Ovary (tissue), 9 donors: ENCODE data around the gene MACROH2A2. TPM values are rescaled to one million over a fixed set of nuclear protein-coding genes. Genes with fewer than 3 reads are reported as not detected.
"Not testable (repeated sequence)": the region's sequence is repeated elsewhere in the genome, so short reads cannot be mapped to it uniquely, and the experiment has no call there.

Experiments
- DNase-seq, 5 donors: peaks; one replicate each; pipeline ENCODE4 v3.0.0-alpha.2; 2019 to 2020
- H3K27ac ChIP-seq, 2 donors: fragments of 200-600 bp; one replicate each; pipeline versions ENCODE4 v1.5.1 to v1.8.0; 2019 to 2022
- H3K27me3 ChIP-seq: fragments of 200-600 bp; one replicate; pipeline ENCODE4 v1.8.0; 2022
- H3K36me3 ChIP-seq: fragments of 200-600 bp; sonication (generic); one replicate; pipeline ENCODE4 v1.5.1; 2019
- H3K4me1 ChIP-seq: one replicate; pipeline ENCODE4 v1.8.1; 2013; ENCODE audit warnings: mild to moderate bottlenecking, moderate library complexity; ENCODE audit not compliant: insufficient read depth
- H3K4me3 ChIP-seq: fragments of 200-600 bp; sonication (generic); one replicate; pipeline ENCODE4 v1.5.1; 2017
- H3K9me3 ChIP-seq, 2 donors: fragments of 200-600 bp in 1 of 2; sonication (generic) in 1 of 2; one replicate each; pipeline versions ENCODE4 v1.5.1 to v1.8.1; 2013 to 2019; ENCODE audit warnings: mild to moderate bottlenecking in 1 of 2, moderate library complexity in 1 of 2
- CTCF ChIP-seq, 3 donors: fragments of 450-650 bp in 2 of 3; fragments of 200-600 bp in 1 of 3; IDR thresholded peaks; one replicate each; pipeline versions ENCODE4 v1.5.1 to v1.8.0; 2016 to 2022; ENCODE audit warnings: antibody characterized with exemption in 3 of 3, mild to moderate bottlenecking in 1 of 3
- EP300 ChIP-seq: sonication (generic); formaldehyde crosslinking; IDR thresholded peaks from one replicate; pipeline ENCODE4 v1.6.1; 2017; ENCODE audit warnings: antibody characterized with exemption
- POLR2A ChIP-seq: fragments of 450-650 bp; IDR thresholded peaks from one replicate; pipeline ENCODE4 v1.6.1; 2017; ENCODE audit warnings: antibody characterized with exemption, mild to moderate bottlenecking, moderate library complexity
- WGBS, 3 donors: extraction: QIAGEN DNeasy Blood & Tissue Kit in 1 of 3; methylation state at CpG; one replicate each; pipeline versions ENCODE4 v1.1.5 to v1.1.7; 2013 to 2017; 5-methylcytosine and 5-hydroxymethylcytosine counted together
- intact Hi-C, 4 donors: fragments of 100-400 bp; cut with DNase I; formaldehyde crosslinking; loops; one replicate each; pipeline versions ENCODE4 v1.11.0 to v1.15.1; 2022 to 2023
- polyA plus RNA-seq, 2 donors: library from polyadenylated mRNA; stranded (reverse); fragments of 200-250 nt in 1 of 2; fragments of 350-450 nt in 1 of 2; fragmentation: Illumina TruSeq in 1 of 2; extraction: RNeasy Lipid Tissue Mini Kit (QIAGEN cat#74804) in 1 of 2; gene quantifications; one replicate each; pipeline ENCODE4 v1.2.3, GENCODE V29; 2013 to 2014
- total RNA-seq, 7 donors: library from RNA; depleted of rRNA in 2 of 7; stranded (reverse); fragments of >200 nt in 2 of 7; fragmentation: NEBNext Ultra II Directional in 3 of 7; extraction: Animal tissue kit (Norgen Biotek cat#: 25700) in 3 of 7; gene quantifications; one replicate each; pipeline versions ENCODE4 v1.1.0 to v1.2.4, GENCODE V29; 2016 to 2023
- donor health status: DM: no; HTN: no; CAD: no; lungs with moderate emphysema.
- donor health status: DM: no; HTN: no; CAD: no.
- donor health status: Bipolar disorder and iron deficiency.
- donor health status: DM: yes; HTN: yes; CAD: no.
- donor health status: DM: no; HTN: no; CAD: no.
- donor health status: DM: yes; HTN: yes; CAD: no.

MACROH2A2 gene
- total and polyA plus RNA-seq, 9 donors = 6.3 to 24.6 (median 19.3) TPM

DNA sequence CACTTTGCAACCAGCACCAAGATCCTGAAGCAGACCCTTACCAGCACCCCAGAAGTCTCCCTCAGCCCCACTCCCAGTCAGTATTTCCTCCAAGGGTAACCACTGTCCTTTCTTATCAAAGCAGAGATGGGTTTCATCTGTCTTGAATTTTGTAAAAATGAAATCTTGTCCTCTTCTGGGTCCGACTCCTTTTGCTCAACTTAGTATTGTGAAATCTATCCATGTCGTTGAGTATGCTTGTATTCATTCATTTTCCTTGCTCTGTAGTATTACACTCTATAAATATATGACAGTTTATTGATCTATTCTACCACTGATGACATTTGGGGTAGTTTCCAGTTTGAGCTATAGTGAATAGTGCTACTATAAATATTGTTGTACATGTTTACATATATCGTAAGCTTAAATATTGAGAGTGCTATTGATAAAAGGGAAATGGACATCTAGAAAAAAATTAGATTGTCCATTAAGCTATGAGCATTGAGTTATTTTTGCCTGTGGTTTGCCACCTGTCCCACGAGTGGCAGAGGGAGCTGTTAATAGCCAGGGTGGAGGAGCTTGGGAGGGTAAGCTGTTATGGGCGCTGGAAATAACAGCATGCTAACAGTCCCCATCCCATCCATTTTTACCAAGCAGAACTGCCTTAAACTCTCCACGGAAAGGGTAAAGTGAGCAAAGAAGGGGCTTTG, 43.5 kb downstream of the MACROH2A2 start:
- H3K4me1 ChIP-seq = no peaks in the 10 kb centered on the region
- no peak overlapping the region for H3K4me3 ChIP-seq
- TF ChIP-seq CTCF (IDR thresholded peaks at IDR 0.05) (no peak), EP300 (no peak), POLR2A (no peak)
- intact Hi-C loops = no loop called here
- no peaks in the 10 kb centered on the region for H3K9me3 ChIP-seq
- WGBS, 3 donors = 90 to 92% (median 91%) methylated on average over 6 of the region's 6 CpGs
- H3K27me3 ChIP-seq = no peaks in the 10 kb centered on the region
- no peak overlapping the region for H3K27ac ChIP-seq
- DNase-seq = no peak
- no peaks in the 10 kb centered on the region for H3K36me3 ChIP-seq

- Histone ChIP-seq H3K4me3 (no peak overlapping the region), H3K27ac (no peak overlapping the region), H3K36me3 (no peaks in the 10 kb centered on the region), H3K27me3 (no peaks in the 10 kb centered on the region), H3K9me3 (no peaks in the 10 kb centered on the region), H3K4me1 (no peaks in the 10 kb centered on the region)
- 91 to 96% (median 94%) methylated on average over 5 of the region's 5 CpGs for WGBS, 3 donors
- TF ChIP-seq CTCF (IDR thresholded peaks at IDR 0.05) (no peak), POLR2A (no peak), EP300 (no peak)
- DNase-seq = no peak
- intact Hi-C loops = no loop called here
Observed at GRCh38 chr10:70096705-70097420, 44.2 kb downstream of the MACROH2A2 start.

GRCh38 chr10:70097459-70097858, 44.8 kb downstream of the MACROH2A2 start:
- Histone ChIP-seq H3K27ac (no peak overlapping the region), H3K4me1 (no peaks in the 10 kb centered on the region), H3K4me3 (no peak overlapping the region), H3K36me3 (no peaks in the 10 kb centered on the region), H3K27me3 (no peaks in the 10 kb centered on the region), H3K9me3 (no peaks in the 10 kb centered on the region)
- DNase-seq = no peak
- intact Hi-C loops = no loop called here
- no peak for TF ChIP-seq POLR2A
- TF ChIP-seq CTCF (IDR thresholded peaks at IDR 0.05) = no peak
- TF ChIP-seq EP300 = no peak

DNA sequence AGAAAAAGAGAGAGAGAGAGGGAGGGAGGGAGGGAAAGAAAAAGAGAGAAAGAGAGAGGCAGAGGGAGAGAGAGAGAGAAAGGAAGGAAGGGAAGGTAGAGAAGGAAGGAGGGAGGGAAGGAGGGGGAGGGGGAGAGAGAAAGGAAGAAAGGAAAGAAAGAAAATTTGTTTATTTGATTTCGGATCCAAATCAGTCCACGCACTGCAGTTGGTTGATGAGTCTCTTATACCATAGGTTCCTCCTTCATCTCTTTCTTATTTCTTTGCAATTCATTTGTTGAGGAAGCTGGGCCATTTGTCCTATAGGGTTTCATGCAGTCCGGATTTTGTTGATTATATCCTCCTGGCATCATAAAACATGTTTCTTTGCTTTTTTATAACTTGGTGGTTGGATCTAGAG, 45.6 kb downstream of the MACROH2A2 start:
- no peak for TF ChIP-seq POLR2A
- no peak for TF ChIP-seq CTCF (IDR thresholded peaks at IDR 0.05)
- no peak for TF ChIP-seq EP300
- H3K4me1 ChIP-seq = no peaks in the 10 kb centered on the region
- DNase-seq = no peak
- no peaks in the 10 kb centered on the region for H3K36me3 ChIP-seq
- no peaks in the 10 kb centered on the region for H3K27me3 ChIP-seq
- H3K4me3 ChIP-seq = no peak overlapping the region
- intact Hi-C loops = no loop called here
- H3K9me3 ChIP-seq = no peaks in the 10 kb centered on the region
- H3K27ac ChIP-seq = no peak overlapping the region
- 92 to 95% (median 94%) methylated on average over 3 of the region's 3 CpGs for WGBS, 3 donors

DNA sequence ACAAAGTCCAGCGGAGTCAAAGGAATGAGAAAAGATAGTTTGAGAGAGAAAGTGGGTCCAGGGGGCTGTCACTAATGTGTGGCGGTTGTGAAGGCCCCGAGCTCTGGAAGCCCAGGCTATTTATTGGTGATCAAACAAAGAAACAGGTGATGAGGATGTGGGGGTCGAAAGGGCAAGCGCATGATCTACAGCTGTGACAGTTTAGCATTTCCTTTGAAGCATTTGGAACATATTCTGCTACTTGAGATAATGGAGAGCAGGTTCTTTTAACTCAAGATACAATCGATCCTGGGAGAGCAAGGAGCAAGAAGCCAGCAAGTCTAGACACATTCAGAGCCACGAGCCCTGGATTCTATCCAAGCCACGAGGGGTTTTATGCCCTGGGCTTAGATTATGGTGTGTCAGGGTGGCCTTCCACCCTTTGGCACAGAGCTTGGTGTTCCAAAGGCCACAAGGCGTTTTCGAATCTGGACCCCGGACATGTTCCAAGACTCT, 48.5 kb downstream of the MACROH2A2 start:
- 82 to 89% (median 85%) methylated on average over 11 of the region's 11 CpGs for WGBS, 3 donors
- intact Hi-C loops, H3K4me3 ChIP-seq, H3K36me3 ChIP-seq, H3K9me3 ChIP-seq, DNase-seq, H3K4me1 ChIP-seq, H3K27ac ChIP-seq, H3K27me3 ChIP-seq: not testable (repeated sequence)
